Fibroblast of skin of back (primary cell): ENCODE results near the gene TRNAU1AP.
"Not testable (repeated sequence)": the region's sequence is repeated elsewhere in the genome, so short reads cannot be mapped to it uniquely, and the experiment has no call there.

Experiments used
- DNase-seq: peaks from one replicate; pipeline ENCODE4 v3.0.0-alpha.2; 2013

The TRNAU1AP gene

DNA sequence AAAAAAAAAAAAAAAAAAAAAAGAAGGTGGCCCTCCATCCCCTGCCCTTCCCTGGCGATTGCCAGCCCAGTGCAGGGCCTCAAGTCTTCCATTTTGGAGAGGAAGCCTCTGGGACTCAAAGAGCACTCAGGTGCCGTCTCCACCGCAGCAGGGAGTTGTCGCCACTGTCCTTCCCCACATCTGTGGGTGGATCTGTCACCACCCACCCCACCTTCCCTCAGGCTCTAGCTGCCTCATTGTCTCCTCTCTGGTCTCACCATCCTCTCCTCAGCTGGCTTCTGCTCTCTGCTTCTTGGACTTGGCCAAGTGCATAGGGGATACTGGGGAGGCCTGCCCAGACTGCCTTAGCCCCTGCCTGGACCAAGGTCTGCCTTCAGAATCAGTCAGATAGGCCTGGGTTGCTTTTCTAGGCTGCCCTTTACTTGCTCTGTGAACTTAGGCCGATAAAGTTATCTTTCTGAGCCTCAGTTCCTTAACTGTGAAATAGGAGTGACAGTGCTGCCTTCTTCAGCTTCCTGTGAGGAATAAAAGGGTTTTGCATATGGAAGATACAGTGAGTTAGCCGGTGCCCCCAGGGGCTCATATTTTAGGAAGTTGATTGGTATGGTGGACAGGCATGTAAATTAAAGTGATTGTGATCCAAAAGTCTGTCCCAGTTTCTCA is 31.3 kb upstream of the TRNAU1AP start:
- DNase-seq = no peak

DNA sequence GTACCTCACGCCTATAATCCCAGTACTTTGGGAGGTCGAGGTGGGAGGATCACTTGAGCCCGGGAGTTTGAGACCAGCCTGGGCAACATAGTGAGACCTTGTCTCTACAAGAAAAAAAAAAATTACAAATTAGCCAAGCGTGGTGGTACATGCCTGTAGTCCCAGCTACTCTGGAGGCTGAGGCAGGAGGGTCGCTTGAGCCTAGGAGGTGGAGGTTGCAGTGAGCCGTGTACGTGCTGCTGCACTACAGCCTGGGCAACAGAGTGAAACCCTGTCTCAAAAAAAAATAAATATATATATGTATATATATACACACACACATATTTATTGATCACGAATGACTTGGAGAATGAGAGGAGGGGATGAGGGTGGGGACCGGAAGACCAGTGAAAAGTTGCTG is 30.3 kb upstream of the TRNAU1AP start:
- DNase-seq = not testable (repeated sequence)

DNA sequence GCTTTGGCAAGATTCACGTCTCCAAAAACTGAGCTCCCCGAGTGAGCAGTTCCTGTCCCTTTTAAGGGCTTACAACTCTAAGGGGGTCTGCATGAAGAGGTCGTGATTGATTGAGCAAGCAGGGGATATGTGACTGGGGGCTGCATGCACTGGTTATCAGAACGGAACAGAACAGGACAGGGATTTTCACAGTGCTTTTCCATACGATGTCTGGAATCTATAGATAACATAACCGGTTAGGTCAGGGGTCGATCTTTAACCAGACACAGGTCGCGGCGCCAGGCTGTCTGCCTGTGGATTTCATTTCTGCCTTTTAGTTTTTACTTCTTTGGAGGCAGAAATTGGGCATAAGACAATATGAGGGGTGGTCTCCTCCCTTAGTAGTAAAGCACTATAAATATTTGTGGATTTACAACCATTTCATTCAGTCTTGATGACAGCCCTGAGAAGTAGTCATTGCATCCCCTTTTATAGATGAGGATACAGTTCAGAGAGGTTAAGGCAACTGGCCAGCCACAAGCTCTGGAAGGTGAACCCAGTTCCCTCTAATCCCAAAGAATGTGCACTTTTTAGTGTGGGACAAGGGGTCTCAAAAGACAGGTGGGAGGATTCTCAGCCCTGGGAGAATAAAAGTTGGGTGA is 27.8 kb upstream of the TRNAU1AP start:
- not testable (repeated sequence) for DNase-seq

GRCh38 chr1:28526886-28527285 is 26.0 kb upstream of the TRNAU1AP start:
- DNase-seq = peak; percentile 35

DNA sequence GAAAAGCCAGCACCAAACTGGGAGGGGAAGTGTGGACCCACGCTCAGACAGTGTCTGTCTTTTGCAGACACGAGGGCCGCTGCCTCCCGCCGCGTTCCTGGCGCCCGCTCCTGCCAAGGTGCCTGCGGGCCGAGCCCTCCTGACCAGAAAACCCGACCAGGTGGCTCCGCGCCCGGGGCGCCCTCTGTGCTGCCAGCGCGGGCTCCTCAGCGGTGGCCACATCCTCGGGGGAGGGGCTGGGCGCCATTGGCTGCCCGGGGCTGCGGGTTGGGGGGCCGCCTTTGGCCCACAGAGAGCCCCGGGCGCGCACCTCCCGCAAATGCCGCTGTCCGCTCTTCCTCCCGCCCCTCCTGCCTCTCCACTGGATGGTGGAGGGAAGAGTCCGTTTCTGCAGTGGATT is 22.4 kb upstream of the TRNAU1AP start:
- DNase-seq = no peak

DNA sequence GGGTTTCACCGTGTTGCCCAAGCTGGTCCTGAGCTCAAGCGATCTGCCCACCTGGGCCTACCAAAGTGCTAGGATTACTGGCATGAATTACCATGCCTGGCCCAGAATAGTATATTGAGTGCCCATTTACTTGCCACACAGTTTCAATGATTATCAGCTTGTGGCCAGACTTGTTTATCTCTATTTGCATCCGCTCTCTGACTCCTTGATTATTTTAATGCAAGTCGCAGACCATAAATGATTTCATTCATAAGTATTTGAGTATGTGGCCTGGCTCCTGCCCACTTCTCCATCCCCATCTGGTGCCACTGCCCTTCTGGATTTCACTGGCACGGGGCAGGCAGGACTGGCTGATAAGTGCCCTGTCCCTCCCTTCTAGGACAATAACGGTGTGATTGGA is 18.2 kb upstream of the TRNAU1AP start:
- DNase-seq = no peak

- no peak for DNase-seq
These were observed 17.7 kb upstream of the TRNAU1AP start for GRCh38 chr1:28535180-28535579.

DNA sequence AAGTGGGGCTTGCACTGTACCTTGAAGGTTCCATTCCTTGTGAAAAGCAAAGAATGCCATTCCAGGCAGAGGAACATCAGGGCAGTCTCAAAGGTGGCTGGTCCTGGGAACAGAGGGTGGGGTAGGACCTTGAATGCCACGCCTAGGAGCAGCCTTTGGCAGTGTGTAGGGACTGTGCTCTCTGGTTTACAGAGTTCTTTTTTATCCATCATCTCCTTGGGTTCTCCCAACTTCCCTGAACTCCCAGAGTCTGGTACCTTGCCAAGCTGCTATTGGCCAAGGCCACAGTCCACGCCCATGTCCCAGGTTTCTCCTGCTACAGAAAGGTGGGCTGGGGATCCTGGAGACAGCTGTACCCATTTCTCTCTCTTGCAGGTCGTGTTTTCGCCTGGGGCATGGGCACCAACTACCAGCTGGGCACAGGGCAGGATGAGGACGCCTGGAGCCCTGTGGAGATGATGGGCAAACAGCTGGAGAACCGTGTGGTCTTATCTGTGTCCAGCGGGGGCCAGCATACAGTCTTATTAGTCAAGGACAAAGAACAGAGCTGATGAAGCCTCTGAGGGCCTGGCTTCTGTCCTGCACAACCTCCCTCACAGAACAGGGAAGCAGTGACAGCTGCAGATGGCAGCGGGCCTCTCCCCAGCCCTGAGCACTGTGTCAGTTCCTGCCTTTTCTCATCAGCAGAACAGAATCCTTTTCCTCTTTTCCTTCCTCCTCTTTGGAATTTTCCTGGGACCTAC is 15.3 kb upstream of the TRNAU1AP start:
- DNase-seq = no peak

GRCh38 chr1:28538286-28538685 is 14.6 kb upstream of the TRNAU1AP start:
- no peak for DNase-seq

- DNase-seq = no peak
These were observed 12.2 kb upstream of the TRNAU1AP start for GRCh38 chr1:28540651-28541050.

- DNase-seq = not testable (repeated sequence)
These were observed 11.4 kb upstream of the TRNAU1AP start for GRCh38 chr1:28541414-28542015.

DNA sequence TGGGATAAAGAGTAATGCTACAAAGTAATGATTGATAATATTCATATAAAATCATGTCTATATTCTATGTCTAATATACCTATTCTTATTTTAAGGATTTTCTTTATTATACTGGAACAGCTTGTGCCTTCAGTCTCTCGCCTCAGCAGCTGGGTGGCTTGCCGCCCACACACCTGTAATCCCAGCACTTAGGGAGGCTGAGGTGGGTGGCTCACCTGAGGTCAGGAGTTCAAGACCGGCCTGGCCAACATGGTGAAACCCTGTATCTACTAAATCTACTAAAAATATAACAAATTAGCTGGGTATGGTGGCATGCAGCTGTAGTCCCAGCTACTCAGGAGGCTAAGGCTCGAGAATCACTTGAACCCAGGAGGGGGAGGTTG is 7.6 kb upstream of the TRNAU1AP start:
- DNase-seq = no peak

- DNase-seq = no peak
These were observed 4.6 kb upstream of the TRNAU1AP start for GRCh38 chr1:28548318-28548717.

DNA sequence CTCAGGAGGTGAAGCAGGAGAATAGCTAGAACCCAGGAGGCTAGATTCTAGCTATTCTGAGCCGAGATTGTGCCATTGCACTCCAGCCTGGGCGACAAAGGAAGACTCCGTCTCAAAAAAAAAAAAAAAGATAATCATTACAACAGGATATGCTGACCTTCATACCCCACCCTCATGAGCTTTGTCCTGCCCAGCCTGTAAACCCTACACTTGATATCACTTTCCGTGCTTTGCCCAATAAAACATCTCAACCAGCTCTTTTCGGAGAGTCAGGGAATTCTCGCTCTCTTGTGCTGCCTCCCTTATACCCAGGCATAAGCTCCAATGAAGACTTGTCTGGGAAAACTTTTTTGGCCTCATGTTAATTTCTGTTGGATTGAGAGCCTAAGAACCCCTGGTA is 1.5 kb upstream of the TRNAU1AP start:
- no peak for DNase-seq

DNA sequence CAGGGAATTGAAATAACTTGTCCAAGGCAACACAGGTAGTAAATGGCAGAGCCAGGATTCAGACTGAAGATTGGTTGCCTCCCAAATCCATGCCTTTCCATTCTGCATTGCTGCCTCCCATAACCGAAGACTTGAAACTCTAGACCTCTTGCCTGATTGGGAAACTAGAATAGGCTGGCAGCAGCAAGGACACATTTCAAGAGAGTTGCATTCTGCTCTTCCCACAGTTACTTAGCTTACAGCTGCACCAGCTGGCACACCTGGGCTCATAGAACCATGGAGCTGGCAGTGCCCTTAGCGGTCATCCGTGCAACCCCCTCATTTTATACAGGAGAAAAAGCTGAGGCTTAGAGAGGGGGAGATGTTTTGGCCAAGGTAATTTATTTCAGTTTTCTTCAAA is 8.0 kb downstream of the TRNAU1AP start:
- DNase-seq = no peak

GRCh38 chr1:28564310-28564709 is 11.4 kb downstream of the TRNAU1AP start:
- DNase-seq = no peak

DNA sequence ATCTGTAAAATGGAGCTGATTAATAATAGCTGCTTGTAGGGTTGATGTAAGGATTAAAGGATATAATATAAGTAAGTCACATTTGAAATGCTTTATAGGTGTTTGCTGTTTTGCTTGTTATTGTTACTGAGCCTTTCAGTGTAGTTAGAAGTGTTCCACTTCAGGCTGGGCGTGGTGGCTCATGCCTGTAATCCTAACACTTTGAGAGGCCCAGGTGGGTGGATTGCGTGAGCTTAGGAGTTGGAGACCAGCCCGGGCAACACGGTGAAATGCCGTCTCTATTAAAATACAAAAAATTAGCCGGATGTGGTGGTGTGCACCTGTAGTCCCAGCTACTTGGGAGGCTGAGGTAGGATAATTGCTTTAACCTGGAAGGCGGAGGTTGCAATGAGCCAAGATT is 12.2 kb downstream of the TRNAU1AP start:
- no peak for DNase-seq

- no peak for DNase-seq
These were observed 12.8 kb downstream of the TRNAU1AP start for GRCh38 chr1:28565726-28566125.

DNA sequence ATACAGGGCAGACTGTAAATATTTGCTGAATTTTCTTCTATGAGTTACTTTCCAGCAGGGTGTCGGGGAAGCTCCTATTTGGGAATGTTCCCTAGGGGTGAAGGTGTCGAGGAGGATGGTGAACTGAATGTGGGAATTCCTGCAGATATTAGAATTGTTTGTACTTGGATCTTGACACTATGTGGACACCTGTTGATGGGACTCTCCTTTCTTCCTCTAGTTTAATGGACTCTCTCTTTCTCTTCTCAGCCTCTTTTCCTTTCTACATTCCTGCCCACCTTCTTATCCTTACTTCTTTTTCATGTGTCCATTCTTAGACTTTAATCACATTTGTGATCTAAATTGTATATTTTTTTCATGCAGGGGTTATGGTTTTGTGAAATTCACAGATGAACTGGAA is 14.0 kb downstream of the TRNAU1AP start:
- DNase-seq = no peak

DNA sequence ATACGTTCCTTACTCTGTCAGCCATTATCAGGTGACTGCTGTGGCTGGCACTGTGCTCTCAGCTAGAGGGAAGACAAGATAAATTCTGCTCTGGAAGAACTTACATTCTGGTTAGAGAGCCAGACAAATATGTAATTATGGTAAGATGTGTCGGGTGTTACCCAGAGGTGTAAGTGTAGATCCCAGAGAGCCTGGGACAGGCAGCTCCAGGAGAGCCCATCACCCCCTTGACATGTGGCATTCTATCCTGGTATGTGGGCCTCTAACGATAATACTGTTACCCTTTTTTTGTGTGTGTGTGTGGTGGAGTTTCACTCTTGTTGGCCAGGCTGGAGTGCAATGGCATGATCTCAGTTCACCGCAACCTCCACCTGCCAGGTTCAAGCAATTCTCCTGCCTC is 19.0 kb downstream of the TRNAU1AP start:
- no peak for DNase-seq

DNA sequence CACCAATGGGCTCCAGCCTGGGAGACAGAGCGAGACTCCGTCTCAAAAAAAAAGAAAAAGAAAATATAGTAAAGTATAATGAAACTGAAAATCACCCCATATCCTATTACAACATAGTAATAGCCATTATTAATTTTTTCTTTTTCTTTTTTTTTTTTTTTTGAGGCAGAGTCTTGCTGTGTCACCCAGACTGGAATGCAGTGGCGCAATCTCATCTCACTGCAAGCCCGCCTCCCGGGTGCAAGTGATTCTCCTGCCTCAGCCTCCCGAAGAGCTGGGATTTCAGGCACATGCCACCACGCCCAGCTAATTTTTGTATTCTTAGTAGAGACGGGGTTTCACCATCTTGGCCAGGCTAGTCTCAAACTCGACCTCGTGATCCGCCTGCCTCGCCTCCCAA is 20.0 kb downstream of the TRNAU1AP start:
- peak; percentile 58 for DNase-seq

DNA sequence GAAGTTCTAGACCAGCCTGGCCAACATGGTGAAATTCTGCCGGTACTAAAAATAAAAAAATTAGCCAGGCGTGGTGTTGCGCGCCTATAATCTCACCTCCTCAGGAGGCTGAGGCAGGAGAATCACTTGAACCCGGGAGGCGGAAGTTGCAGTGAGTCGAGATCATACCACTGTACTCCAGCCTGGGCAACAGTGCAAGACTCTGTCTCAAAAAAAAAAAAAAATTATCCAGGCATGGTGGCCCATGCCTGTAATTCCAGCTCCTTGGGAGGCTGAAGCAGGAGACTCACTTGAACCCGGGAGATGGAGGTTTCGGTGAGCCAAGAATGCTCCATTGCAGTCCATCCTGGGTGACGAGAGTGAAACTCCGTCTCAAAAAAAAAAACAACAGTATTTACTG is 20.7 kb downstream of the TRNAU1AP start:
- no peak for DNase-seq

DNA sequence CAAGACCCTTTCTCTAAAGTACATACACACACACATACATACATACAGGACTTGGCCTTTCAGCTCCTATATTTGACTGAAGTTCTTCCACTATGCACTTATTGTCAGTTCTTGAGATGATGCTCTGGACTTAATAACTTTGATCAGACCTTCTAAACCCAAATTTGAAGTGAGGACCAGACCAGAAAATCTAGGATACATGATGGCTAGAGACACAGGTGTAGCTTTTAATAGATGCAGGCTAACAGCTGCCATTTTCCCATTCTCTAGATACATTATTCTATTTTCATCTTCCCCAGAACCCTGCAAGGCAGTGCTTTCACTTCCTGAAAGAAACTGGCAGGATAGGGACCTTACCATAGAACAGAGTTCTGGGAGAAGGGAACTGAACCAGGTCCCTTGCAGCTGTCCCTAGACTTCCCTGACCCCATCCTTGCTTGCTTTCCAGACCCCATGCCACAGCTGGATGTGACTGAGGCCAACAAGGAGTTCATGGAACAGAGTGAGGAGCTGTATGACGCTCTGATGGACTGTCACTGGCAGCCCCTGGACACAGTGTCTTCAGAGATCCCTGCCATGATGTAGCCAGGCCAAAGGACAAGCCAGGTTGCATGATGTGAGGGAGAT is 24.3 kb downstream of the TRNAU1AP start:
- no peak for DNase-seq
